ENCODE results near the gene RBM10.

The RBM10 gene

DNA sequence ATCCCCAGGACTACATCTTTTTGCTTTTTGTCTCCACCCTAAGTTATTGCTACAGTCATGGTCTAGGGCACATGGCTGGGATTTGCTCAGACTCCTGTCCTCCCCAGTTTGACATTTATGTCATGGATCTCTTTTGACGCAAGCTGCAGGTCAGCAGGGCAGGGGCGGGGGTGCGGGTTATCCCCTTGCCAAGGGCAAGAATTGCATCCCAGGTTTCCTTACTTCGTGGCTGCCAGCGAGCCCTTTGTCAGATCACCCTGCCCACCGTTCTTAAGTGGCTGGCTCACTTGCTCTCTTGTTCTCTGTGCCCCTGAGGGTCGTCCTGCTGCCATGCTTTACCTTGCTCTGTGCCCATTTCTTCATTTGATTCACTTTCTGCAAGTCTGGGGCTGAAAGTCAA is 27.5 kb downstream of the RBM10 start:
- POLR2A ChIA-PET, result no interaction called here
- TF ChIP-seq, protein P1, sequence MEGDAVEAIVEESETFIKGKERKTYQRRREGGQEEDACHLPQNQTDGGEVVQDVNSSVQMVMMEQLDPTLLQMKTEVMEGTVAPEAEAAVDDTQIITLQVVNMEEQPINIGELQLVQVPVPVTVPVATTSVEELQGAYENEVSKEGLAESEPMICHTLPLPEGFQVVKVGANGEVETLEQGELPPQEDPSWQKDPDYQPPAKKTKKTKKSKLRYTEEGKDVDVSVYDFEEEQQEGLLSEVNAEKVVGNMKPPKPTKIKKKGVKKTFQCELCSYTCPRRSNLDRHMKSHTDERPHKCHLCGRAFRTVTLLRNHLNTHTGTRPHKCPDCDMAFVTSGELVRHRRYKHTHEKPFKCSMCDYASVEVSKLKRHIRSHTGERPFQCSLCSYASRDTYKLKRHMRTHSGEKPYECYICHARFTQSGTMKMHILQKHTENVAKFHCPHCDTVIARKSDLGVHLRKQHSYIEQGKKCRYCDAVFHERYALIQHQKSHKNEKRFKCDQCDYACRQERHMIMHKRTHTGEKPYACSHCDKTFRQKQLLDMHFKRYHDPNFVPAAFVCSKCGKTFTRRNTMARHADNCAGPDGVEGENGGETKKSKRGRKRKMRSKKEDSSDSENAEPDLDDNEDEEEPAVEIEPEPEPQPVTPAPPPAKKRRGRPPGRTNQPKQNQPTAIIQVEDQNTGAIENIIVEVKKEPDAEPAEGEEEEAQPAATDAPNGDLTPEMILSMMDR (IDR thresholded peaks at IDR 0.05; ENCODE audit: control extremely low read depth, extremely low read depth, low read depth, missing control alignments), result no peak
- no peak for DNase-seq (ENCODE audit: extremely low spot score)
- CTCF ChIA-PET, result interaction anchor here (1.3 kb wide), 1 partner anchor 27 kb away, joined by 3 read pairs; the partner anchor contains the start of gene RBM10

DNA sequence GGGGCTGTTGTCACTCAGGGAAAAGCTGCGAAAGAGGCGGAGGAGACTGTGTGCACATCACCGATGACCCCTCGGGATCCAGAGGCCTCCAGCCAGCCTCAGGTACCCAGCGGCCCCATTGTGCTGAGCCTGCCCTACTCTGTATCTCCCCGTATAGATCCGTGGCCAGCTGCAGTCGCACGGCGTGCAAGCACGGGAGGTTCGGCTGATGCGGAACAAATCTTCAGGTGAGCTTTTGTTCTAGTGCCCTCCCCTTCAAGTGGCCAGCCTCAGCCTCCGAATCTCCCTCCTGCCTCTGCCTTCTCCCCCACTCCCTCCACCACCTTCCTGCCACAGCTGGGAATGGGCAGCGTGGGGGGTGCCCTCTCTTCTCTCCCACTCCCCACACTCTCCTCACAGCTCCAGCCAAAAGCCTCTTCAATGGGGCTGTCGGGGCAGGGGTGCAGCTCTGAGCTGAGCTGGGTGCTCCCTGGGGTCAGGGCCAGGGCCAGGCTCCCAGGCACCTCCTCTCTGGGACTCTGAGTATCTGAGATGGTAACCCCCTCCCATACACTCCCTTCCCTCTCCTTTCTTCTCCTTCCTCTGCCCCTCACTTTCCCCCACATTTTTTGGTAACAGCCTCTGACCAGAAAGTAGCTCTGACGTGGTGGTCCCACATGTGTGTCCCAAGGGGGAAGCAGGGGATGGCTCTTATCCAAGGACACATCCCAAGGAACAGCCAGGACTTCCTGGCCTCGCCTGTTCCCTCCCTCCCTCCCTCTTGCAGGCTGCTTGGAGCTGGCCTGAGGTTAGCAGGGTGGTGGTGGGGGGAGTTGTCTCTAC is 28.2 kb downstream of the RBM10 start:
- ChIA-PET POLR2A (no interaction called here), CTCF (no interaction called here)
- DNase-seq (ENCODE audit: extremely low spot score), result no peak
- TF ChIP-seq, protein P1 (IDR thresholded peaks at IDR 0.05; ENCODE audit: control extremely low read depth, extremely low read depth, low read depth, missing control alignments), result no peak

DNA sequence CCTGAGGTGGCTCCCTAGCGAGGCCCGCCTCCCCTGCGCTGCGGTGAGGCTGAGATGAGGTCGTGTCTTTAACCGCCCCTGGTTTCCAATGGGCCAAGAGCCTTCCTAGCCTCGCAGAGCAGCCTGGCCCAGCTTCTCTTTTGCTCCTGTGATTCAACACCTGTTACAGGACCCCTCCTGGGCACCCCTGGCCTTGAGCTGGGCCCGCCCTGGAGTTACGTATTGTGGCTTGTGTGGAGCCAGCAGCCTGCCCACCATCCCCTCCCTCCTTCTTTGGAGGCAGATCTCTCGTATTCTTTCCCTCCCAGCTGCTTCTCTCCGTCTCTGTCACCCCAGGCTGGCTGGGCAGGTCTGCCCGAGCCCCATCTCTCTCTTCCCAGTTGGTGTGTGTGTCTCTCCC is 29.4 kb downstream of the RBM10 start:
- ChIA-PET CTCF (no interaction called here), POLR2A (no interaction called here)
- DNase-seq (ENCODE audit: extremely low spot score), result no peak
- TF ChIP-seq, protein P1 (IDR thresholded peaks at IDR 0.05; ENCODE audit: control extremely low read depth, extremely low read depth, low read depth, missing control alignments), result no peak

DNA sequence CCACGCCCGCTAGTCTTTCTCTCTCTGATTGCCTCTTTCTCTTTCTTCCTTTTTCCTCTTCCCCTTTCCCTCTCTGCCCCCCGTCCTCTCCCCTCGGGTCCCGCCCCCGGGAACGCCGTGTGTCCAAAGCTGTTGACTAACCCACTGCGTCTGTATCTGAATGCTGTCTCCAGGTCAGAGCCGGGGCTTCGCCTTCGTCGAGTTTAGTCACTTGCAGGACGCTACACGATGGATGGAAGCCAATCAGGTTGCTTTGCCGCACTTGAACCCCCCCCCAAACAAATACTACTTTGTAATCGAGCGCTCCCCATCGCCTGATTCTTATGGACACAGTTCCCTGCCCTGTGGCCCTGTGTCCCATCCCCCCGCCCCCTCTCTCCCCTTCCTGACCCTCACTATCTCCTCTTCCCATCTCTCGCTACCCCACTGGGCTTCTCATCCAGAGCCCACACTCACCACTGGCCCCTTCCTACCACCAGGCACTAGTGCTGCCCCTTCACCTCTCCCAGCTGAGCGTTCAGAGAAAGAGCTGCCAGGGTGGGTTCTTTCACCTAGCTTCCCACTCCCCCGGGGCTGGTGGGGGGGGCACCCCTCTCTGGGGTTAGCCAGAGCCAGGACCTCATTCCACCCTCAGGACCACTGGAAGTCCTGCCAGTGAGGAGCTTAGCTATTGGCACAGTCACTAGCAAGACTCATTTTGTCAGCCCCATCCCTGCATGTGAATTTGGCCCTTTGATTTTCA is 30.0 kb downstream of the RBM10 start:
- ChIA-PET CTCF (no interaction called here), POLR2A (no interaction called here)
- TF ChIP-seq, protein P1 (IDR thresholded peaks at IDR 0.05; ENCODE audit: control extremely low read depth, extremely low read depth, low read depth, missing control alignments), result no peak
- DNase-seq (ENCODE audit: extremely low spot score), result no peak

DNA sequence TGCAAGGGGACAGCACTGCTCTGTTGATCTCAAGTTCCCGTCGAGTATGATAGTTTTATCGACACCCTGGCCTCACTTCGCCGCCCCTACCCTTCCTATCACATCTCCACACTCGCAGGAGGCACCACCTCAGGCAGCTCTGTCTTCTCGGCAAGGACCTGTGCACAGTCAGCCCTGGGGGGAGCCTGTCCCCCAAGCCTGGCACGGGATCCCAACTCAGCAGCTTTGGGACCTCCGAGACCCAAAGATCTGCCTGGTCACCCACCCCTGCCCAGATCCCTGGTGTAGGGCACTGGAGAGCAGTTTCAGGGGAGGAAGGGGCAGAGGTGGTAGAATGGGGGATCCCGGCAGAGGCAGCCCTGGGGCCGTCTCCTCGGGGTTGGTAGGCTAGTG is 30.6 kb downstream of the RBM10 start:
- CTCF ChIA-PET, result no interaction called here
- TF ChIP-seq, protein P1 (IDR thresholded peaks at IDR 0.05; ENCODE audit: control extremely low read depth, extremely low read depth, low read depth, missing control alignments), result no peak
- no peak for DNase-seq (ENCODE audit: extremely low spot score)
- POLR2A ChIA-PET, result no interaction called here

DNA sequence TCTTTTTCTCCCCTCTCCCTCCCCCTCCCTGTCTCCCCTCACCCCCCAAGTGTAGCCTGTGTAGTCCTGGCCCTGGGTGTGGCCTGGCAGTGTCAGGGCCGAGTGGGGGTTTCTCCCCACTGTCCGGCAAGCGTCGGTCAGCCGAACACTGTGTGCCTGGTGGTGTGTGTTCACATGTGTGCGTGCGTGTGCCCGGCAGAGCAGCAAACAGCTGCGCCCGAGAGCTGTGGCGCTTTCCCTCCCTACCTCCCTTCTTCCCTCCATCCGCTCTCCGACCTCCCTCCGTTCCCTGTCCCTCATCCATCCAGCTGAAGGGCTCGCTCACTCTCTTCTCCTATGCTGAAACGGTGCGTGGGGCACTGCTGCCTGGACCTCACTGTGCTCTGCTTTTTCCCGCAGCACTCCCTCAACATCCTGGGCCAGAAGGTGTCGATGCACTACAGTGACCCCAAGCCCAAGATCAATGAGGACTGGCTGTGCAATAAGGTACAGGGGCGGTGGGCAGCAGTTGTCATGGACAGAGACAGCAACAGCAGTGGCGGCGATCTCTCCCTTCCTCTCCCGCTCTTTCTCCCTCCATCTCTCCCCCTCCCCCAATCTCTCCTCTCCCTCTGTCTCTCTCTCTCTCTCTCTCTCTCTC is 31.2 kb downstream of the RBM10 start:
- POLR2A ChIA-PET, result no interaction called here
- no peak for DNase-seq (ENCODE audit: extremely low spot score)
- TF ChIP-seq, protein P1 (IDR thresholded peaks at IDR 0.05; ENCODE audit: control extremely low read depth, extremely low read depth, low read depth, missing control alignments), result no peak
- CTCF ChIA-PET, result no interaction called here

All from GM10248 (cell line).